SK-N-MC (cell line): Measurements from ENCODE around the gene C1orf105.

Source experiments
- EZH2 ChIP-seq: fragments of 200-600 bp; sonication (generic); IDR thresholded peaks from one replicate; pipeline ENCODE4 v1.6.1; 2017; ENCODE audit warnings: antibody characterized with exemption
- POLR2AphosphoS5 ChIP-seq: IDR thresholded peaks from 2 replicates; pipeline ENCODE4 v1.6.1; 2012; ENCODE audit warnings: mild to moderate bottlenecking, low read depth, low read length, borderline replicate concordance

DNA sequence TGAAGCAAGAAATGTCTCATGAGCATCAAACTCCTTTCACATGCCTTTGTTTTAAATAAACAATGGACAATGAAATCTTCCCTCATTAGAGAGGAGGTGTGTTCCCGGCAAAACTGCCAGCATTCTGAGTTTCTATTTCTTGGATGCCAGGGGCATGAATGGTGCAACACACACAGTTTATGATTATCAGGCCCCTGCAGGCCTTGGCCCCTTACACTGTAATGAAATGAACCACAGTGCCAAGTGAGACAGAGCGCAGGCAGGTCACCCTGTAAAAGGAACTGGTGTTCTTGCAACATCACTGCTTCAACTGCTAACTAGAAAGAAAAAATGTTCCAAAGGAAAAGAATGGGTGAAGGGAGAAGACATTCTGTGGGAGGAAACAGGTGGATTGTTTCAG lies 27.2 kb downstream of the C1orf105 start:
- TF ChIP-seq POLR2AphosphoS5: no peak
- TF ChIP-seq EZH2: no peak
